ENCODE data around the gene FUT4. TPM values are rescaled to one million over a fixed set of nuclear protein-coding genes. Genes with fewer than 3 reads are reported as not detected.
A peak's percentile ranks its signal among the peaks of the same experiment; 100 is the strongest.
"Not testable (repeated sequence)": the region's sequence is repeated elsewhere in the genome, so short reads cannot be mapped to it uniquely, and the experiment has no call there.

The FUT4 gene
- total RNA-seq, 1 experiment from 2014 or later: not detected

DNA sequence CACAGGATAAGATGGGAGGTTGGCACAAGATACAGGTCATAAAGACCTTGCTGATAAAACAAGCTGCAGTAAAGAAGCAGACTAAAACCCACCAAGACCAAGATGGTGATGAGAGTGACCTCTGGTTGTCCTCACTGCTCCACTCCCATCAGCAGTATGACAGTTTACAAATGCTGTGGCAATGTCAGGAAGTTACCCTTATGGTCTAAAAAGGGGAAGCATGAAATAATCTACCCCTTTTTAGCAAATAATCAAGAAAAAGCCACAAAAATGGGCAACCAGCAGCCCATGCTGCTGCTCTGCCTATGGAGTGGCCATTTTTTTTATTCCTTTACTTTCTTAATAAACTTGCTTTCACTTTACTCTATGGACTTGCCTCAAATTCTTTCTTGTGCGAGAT lies 14.7 kb downstream of the FUT4 start:
- in situ Hi-C loops (cut with HindIII; ENCODE audit: low sequenced_read_pairs): no loop called here
- DNase-seq (ENCODE audit: low spot score): no peak

GRCh38 chr11:94558932-94559331 lies 15.2 kb downstream of the FUT4 start:
- DNase-seq (ENCODE audit: low spot score): no peak
- in situ Hi-C loops (cut with HindIII; ENCODE audit: low sequenced_read_pairs): no loop called here

- DNase-seq (ENCODE audit: low spot score): no peak
- in situ Hi-C loops (cut with HindIII; ENCODE audit: low sequenced_read_pairs): no loop called here
Measured at GRCh38 chr11:94559361-94559760, 15.6 kb downstream of the FUT4 start.

- in situ Hi-C loops (cut with HindIII; ENCODE audit: low sequenced_read_pairs): no loop called here
- no peak for DNase-seq (ENCODE audit: low spot score)
Measured at GRCh38 chr11:94560834-94561233, 17.1 kb downstream of the FUT4 start.

DNA sequence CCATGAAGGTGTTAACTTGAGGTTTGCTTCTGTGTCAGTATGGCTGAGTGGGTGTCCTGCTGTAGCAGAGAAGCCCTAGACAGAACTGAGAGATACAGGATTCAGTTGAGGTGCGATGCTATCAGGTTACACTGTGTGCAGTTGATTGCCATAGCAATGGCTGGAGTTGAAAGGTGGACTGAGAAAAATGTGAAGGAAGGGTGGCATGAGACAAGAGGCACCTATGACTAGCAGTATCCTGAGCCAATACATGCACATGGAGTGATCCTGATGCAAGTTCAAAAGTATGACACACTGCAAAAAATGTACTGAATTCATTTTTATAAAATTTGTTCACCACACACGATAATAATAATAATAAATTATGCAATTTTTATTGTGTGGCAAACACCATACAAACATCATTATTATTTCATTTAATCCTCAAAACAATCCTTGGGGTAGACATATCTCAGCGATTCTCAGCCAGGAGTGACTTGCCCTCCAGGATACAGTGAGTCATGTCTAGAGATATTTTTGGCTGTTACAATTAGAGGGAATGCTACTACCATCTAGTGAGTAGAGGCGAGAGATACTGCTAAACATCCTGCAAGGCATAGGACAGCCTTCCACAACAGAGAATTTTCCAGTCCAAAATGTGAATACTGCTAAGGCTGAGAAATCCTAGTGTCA lies 19.6 kb downstream of the FUT4 start:
- in situ Hi-C loops (cut with HindIII; ENCODE audit: low sequenced_read_pairs): no loop called here
- DNase-seq (ENCODE audit: low spot score): peak; percentile 19

- in situ Hi-C loops (cut with HindIII; ENCODE audit: low sequenced_read_pairs): no loop called here
- DNase-seq (ENCODE audit: low spot score): no peak
Measured at GRCh38 chr11:94563848-94564467, 20.2 kb downstream of the FUT4 start.

- in situ Hi-C loops (cut with HindIII; ENCODE audit: low sequenced_read_pairs): no loop called here
- no peak for DNase-seq (ENCODE audit: low spot score)
Measured at GRCh38 chr11:94567181-94567670, 23.5 kb downstream of the FUT4 start, which contains the start of gene PIWIL4. PIWIL4 (plus strand) TSS chr11:94567368; CDS start chr11:94567519, 151 bp downstream.

GRCh38 chr11:94568200-94568599 lies 24.5 kb downstream of the FUT4 start:
- in situ Hi-C loops (cut with HindIII; ENCODE audit: low sequenced_read_pairs): no loop called here
- no peak for DNase-seq (ENCODE audit: low spot score)

GRCh38 chr11:94568717-94569116 lies 25.0 kb downstream of the FUT4 start:
- no peak for DNase-seq (ENCODE audit: low spot score)
- in situ Hi-C loops (cut with HindIII; ENCODE audit: low sequenced_read_pairs): no loop called here

- in situ Hi-C loops (cut with HindIII; ENCODE audit: low sequenced_read_pairs); DNase-seq (ENCODE audit: low spot score): not testable (repeated sequence)
Measured at GRCh38 chr11:94572975-94573374, 29.3 kb downstream of the FUT4 start.

DNA sequence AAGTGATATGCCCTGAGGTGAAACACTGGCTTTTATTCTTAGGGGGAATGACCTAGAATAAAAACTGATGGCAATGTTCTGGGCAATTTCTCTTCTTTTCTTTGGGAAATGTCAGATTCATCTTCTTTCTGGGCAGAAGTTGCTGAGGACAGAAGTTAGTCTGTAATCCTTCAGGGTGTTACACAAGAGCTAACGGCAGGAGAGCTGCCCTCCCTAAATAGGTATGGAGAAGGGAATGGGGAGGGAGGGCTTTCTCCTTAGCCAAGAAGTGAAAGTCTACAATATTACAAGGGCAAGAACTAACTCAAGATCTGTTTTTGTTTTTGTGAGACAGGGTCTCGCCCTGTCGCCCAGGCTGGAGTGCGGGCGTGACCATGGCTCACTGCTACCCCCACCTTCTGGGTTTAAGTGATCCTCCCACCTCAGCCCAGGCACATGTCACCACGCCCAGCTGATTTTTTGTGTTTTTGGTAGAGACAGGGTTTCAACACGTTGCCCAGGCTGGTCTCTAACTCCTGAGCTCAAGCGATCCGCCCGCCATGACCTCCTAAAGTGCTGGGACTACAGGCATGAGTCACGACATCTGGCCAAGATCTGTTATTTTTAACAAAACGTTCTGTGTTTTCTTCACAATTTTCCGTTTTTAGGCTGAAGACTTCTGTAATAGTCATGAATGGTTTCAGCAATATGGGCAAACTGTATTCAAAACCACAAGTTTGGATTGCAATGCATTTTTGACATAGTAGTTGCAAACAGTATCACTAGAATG lies 30.7 kb downstream of the FUT4 start:
- in situ Hi-C loops (cut with HindIII; ENCODE audit: low sequenced_read_pairs): no loop called here
- no peak for DNase-seq (ENCODE audit: low spot score)

GRCh38 chr11:94576306-94576705 lies 32.6 kb downstream of the FUT4 start:
- in situ Hi-C loops (cut with HindIII; ENCODE audit: low sequenced_read_pairs): no loop called here
- DNase-seq (ENCODE audit: low spot score): no peak

DNA sequence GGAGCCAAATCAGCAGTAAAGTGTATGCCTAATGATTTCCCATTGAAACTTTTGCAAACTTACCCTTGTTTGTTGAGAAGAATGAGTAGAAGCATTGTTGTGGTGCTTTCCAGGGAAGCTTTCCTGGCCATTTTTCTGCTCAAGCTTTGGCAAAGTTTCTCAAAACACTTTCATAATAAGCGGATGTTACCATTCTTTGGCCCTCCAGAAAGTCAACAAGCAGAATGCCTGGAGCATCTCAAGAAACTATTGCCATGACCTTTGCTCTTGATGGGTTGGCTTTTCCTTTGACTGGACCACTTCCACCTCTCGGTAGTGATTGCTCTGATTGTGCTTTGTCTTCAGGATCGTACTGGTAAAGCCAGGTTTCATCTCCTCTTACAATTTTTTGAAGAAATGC lies 34.1 kb downstream of the FUT4 start:
- no peak for DNase-seq (ENCODE audit: low spot score)
- in situ Hi-C loops (cut with HindIII; ENCODE audit: low sequenced_read_pairs): no loop called here

- DNase-seq (ENCODE audit: low spot score): no peak
Measured at GRCh38 chr11:94581926-94582325, 38.2 kb downstream of the FUT4 start.

GRCh38 chr11:94583213-94583865 lies 39.6 kb downstream of the FUT4 start:
- in situ Hi-C loops (cut with HindIII; ENCODE audit: low sequenced_read_pairs): no loop called here
- no peak for DNase-seq (ENCODE audit: low spot score)

More at GRCh38 chr11:94581926-94582325, 38.2 kb downstream of the FUT4 start:
- in situ Hi-C loops (cut with HindIII; ENCODE audit: low sequenced_read_pairs): no loop called here

DNA sequence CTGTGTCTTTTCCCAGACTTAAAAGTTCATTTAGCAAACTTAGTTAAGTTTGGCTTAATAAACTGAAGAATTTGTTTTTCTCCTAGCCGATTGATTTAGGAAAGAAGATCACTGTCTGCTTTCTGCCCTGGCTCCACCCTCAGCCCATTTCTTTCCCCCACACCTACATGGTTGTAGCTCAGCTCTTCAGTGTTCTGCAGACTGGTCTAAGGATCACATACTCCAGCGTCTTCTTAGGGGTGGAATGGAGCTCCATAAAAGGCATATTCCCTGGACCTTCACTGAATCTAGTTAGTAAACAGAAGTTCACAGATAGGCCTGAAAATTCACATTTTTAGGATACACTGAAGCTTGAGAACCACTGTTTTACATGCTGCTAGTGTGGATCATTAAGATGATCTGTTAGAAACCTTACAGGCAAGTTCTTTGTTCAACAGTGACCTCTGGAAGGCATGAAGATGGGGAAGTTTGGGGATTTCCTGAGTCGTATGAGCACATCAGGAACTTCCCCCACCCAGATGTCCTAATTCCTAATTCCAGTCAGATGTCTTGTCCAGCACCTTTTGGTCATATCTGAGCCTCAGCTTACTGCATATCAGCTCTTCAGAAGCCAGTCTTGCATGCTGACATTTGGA lies 40.3 kb downstream of the FUT4 start:
- no peak for DNase-seq (ENCODE audit: low spot score)
- in situ Hi-C loops (cut with HindIII; ENCODE audit: low sequenced_read_pairs): no loop called here

GRCh38 chr11:94584978-94585377 lies 41.3 kb downstream of the FUT4 start:
- DNase-seq (ENCODE audit: low spot score): no peak
- in situ Hi-C loops (cut with HindIII; ENCODE audit: low sequenced_read_pairs): no loop called here

GRCh38 chr11:94585399-94585798 lies 41.7 kb downstream of the FUT4 start:
- in situ Hi-C loops (cut with HindIII; ENCODE audit: low sequenced_read_pairs): no loop called here
- DNase-seq (ENCODE audit: low spot score): no peak

GRCh38 chr11:94586546-94586945 lies 42.8 kb downstream of the FUT4 start:
- in situ Hi-C loops (cut with HindIII; ENCODE audit: low sequenced_read_pairs): no loop called here
- DNase-seq (ENCODE audit: low spot score): no peak

Data from G401 (cell line).